Kasumi-1 (cell line): Measurements from ENCODE around the gene VSTM2B.
"Not testable (repeated sequence)": the region's sequence is repeated elsewhere in the genome, so short reads cannot be mapped to it uniquely, and the experiment has no call there.

Source experiments
- DNase-seq, 2 experiments: peaks; one replicate each; lab custom pipeline; 2025; lab: John Stamatoyannopoulos, UW

The VSTM2B gene

GRCh38 chr19:29531458-29532025 lies 5.7 kb downstream of the VSTM2B start:
- no peak for DNase-seq

- DNase-seq = no peak
Observed at GRCh38 chr19:29532097-29532496, 6.3 kb downstream of the VSTM2B start.

GRCh38 chr19:29532956-29533355 lies 7.2 kb downstream of the VSTM2B start:
- DNase-seq = no peak

DNA sequence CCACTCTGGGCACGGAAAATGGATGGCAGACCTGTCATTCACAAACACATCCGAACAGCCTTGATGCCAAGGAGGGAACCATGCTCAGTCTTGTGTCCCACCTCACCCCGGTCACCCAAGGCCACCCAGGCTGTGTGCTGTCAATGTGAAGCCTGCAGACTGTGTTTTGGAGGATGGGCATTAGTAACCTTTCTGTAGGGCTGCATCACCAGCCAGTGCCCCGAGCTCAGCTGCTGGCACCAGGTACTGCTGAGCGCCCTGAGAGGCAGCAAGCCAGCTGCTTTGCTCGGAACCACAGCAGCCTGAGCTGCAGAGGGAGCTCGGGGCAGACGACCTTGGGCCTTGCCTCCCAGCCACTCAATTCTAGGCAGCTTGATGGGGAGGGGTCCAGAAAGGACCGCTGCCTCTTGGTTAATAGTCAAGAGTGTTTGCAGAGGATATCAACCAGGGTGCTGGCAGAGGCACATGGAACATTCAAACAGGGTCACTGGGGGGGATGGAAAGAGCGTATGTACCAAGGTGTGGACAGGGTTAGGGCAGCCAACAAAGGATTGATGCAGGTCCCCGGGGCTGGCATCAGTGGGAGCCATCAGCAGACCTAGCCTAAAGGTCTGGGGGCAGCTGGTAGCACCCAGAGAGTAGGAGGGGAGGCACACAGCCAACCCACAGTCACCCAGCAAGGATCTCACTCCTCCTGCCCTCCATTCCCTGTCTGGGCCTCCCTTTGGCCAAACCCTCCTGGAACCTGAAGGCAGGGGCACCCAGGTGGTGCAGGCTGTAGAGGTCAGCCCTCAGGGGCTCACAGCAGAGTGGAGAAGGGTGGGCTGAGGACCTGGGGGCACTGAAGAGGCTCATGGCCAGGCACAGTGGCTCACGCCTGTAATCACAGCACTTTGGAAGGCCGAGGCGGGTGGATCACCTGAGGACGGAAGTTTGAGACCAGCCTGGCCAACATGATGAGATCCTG lies 8.1 kb downstream of the VSTM2B start:
- DNase-seq = no peak

- no peak for DNase-seq
Observed at GRCh38 chr19:29535214-29535831, 9.5 kb downstream of the VSTM2B start.

DNA sequence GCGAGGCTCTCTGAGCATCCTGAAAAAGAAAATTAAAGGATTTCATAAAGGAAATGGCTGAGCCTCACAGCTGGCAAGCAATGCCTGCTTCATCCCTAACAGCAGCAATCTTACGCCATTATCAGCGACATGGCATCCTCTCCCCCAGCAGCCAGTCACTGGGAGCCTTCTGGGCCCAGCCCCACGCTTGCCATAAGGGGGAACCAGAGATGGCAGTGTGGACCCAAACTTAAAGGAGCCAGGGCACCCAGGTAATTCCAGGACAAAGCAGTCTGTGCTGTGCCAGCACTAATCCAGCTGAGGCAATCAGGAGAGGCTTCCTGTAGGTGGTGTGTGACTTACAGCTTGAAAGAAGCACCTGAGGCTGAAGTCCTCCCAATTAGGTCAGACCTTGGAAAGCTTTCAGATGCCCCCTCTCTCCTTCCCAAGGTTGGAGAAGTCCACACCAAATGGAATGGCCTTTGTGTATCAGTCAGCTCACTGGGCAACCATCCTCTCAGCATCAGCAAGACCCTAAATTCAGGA lies 10.3 kb downstream of the VSTM2B start:
- DNase-seq = no peak

GRCh38 chr19:29537181-29537580 lies 11.4 kb downstream of the VSTM2B start:
- no peak for DNase-seq

DNA sequence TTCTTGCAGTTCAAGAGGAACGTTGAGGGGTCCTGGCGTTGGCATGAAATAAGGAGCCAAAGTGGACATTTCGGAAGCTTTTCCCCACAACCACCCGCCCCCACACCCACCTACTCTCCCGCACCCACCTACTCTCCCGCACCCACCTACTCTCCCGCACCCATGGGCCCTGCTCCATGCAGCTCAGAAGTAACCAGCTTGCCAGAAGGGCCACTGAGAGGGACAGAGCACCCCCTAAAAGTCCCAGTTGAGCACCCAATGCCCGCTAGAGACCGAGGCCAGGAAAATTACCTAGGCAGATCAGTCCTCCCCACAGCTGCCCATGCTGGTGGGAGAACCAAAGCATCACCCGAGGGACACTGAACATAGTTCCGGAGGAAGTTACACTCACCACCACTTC lies 11.8 kb downstream of the VSTM2B start:
- DNase-seq = no peak

- DNase-seq = no peak
Observed at GRCh38 chr19:29538146-29538545, 12.4 kb downstream of the VSTM2B start.

- DNase-seq = no peak
Observed at GRCh38 chr19:29538651-29539050, 12.9 kb downstream of the VSTM2B start.

DNA sequence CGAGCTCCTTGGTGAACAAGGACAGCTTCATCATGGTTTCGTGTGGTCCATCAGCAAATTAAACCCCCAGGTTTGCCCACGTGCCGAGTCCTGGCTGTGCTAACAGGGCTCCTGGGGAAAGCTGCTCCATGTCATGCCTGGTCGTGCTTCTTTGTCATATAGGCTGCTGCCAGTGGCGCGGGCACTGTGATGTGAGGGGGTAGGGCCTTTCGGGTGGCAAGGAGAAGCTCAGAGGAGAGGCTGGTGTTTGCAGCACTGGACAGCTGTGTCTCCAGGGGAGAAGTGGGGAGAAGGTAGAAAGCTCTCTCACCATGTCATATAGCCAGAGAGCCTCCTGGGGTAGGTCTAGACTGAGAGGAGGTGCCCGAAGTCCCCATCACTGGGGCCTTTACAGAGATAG lies 13.3 kb downstream of the VSTM2B start:
- no peak for DNase-seq

GRCh38 chr19:29539670-29540069 lies 13.9 kb downstream of the VSTM2B start:
- DNase-seq = no peak

GRCh38 chr19:29540114-29540513 lies 14.3 kb downstream of the VSTM2B start:
- no peak for DNase-seq

GRCh38 chr19:29541473-29542253 lies 15.9 kb downstream of the VSTM2B start:
- no peak for DNase-seq

DNA sequence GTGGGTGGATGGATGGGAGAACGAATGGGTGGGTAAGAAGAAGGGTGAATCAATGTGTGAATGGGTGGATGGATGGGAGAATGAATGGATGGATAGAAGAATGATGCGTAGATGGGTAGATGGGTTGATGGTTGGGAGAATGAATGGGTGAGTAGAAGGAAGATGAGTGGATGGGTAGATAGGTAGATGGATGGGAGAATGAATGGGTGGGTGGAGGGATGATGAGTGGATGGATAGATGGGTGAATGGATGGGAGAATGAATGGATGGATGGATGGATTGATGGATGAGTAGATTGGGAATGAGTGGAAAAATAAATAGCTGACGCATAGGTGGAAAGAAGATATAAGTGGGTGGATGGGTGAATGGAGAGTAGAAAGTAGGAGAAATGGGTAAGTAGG lies 16.5 kb downstream of the VSTM2B start:
- DNase-seq = no peak

DNA sequence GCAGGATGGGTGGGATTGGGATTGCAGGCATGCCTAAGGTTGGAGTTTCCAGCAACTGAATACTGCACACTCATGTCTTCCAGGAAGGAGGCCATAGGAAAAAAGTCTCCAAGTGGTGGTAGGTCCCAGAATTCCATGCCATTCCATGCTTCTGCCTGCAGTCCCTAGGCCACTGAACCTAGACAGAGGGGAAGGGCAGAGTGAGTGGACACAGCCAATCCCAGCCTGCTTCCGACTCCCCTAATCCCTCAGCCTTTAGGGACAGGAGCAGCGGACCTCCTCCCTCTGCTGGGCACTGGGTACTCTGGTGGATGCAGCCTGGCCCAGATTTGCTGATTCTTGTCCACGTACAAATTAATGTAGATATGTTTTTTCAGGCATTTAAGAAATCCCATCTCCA lies 17.0 kb downstream of the VSTM2B start:
- no peak for DNase-seq

DNA sequence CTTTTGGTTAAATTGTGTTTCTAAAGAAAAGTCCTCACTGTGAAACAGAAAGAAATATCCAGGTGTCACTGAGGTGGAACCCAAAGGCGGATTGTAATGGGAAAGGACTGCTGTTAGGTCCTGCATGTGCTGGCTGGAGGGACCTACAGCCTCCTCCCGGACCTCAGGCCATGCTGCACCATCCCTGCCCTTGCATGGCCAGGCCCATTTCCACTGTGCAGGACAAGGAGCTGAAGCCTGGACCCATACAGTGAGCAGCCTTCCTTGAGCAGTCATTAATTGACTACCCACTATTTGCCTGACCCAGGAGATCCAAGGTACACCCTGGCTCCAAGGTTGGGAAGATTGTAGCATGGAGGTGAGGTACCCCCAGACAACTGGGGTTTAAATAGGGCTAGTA lies 17.6 kb downstream of the VSTM2B start:
- DNase-seq = no peak

DNA sequence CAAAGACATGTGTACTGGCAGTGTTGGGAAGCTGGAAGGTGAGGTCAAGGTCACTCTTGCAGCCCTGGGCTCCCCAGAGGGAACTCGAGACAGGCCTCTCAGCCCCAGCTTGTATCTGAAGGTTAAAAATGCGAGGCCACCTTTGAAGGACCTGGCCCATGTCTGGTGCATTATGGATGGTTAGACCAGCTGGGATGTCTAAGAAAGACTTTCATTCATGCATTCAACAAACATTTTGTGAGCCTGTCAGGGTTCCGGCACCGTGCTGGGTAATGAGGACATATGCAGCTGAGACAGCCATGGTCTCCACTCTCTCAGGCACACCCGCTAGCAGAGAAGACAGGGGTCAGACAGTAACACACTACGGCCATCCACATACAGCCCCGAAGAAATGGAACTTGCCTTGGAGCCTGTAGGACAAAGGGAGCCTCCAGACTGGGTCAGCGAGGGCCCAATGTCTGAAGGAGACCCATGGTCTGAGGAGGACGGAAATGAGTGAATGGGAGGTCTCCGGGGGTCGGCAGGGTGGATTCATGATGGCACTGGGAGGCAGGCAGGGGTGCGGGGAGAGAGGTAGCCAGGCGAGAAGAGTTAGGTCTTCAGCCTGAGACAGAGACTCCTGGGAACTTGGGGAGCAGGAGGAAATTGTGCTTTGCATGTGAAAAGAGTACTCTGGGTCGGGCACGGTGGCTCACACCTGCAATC lies 19.0 kb downstream of the VSTM2B start:
- no peak for DNase-seq

DNA sequence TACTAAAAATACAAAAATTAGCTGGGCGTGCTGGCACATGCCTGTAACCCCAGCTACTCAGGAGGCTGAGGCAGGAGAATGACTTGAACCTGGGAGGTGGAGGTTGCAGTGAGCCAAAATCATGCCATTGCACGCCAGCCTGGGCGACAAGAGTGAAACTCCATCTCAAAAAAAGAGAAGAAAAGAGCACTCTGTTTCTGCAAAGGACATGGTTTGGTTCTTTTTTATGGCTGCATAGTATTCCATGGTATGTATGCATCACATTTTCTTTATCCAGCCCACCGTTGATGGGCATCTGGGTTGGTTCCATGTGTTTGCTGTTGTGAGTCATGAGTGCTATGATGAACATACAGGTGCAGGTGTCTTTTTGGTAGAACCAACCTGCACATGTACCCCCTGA lies 19.7 kb downstream of the VSTM2B start:
- DNase-seq = not testable (repeated sequence)

DNA sequence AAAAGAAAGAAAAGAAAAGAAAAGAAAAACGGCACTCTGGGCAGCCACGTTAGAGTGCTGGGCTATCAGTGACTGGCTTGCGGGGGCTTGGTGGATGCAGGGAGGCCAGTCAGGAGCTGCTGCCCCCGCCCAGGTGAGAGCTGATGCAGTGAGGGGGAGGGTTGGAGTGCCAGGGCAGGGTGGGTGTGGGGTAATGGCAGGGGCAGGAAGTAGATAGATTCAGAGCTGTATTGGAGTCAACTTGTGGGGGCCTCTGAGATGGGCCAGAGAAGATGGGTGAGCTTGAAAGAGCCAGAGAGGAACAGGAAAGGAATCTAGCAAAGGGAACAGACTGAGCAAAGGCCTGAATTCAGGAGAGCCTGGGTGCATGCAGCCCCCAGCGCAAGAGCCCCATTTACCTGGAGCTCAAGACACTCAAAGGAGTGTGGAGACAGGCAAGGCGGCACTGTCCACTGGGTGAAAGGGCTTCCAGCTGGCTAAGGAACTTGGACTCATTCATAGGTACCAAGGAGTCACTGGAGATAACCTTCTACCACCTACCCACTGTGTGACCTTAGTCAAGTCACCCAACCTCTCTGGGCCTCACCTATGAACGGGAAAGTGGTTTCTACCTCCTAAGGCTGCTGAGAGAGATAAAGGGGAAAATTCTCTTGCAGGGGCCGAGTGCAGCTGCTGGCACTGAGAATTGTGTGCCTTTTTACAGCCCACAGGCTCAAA lies 20.2 kb downstream of the VSTM2B start:
- DNase-seq = no peak
